Fibroblast of lung (primary cell): ENCODE measurements around the gene STC2.

ENCODE experiments used
- EZH2 ChIP-seq: IDR thresholded peaks from 2 replicates; pipeline ENCODE4 v1.5.1; 2012; ENCODE audit warnings: low read length, control low read depth, mild to moderate bottlenecking; ENCODE audit errors: missing control alignments
- TF ChIP-seq, protein P1 (sequence below), 2 donors: IDR thresholded peaks in 1 of 2; conservative IDR thresholded peaks in 1 of 2; 1 replicate in 1 of 2; 2 replicates in 1 of 2; pipeline ENCODE4 v1.5.1; 2011 to 2012; ENCODE audit warnings: low read length in 2 of 2, control low read depth in 1 of 2, inconsistent platforms in 1 of 2, low read depth in 1 of 2, mild to moderate bottlenecking in 1 of 2

DNA sequence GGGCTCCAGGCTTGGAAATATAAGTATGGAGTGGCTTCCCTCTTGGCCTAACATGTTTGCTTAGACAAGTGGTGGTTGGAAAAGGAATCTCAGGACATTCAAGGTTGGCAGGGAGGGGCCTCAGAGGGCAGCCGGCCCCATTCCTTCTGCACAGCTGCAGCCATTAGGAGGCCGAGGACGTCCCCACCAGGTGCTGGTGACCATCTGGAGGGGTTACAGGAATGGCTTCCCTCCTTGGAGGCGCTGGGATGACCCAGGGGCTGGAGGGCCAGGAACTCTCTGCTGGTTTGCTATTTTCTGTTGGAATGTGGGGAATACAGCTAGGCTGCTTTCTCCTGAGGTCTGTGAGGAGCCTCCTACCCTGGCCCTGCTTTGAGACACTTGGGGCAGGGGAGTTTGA, 18.5 kb downstream of the STC2 start:
- TF ChIP-seq, protein P1, sequence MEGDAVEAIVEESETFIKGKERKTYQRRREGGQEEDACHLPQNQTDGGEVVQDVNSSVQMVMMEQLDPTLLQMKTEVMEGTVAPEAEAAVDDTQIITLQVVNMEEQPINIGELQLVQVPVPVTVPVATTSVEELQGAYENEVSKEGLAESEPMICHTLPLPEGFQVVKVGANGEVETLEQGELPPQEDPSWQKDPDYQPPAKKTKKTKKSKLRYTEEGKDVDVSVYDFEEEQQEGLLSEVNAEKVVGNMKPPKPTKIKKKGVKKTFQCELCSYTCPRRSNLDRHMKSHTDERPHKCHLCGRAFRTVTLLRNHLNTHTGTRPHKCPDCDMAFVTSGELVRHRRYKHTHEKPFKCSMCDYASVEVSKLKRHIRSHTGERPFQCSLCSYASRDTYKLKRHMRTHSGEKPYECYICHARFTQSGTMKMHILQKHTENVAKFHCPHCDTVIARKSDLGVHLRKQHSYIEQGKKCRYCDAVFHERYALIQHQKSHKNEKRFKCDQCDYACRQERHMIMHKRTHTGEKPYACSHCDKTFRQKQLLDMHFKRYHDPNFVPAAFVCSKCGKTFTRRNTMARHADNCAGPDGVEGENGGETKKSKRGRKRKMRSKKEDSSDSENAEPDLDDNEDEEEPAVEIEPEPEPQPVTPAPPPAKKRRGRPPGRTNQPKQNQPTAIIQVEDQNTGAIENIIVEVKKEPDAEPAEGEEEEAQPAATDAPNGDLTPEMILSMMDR (conservative IDR thresholded peaks at IDR 0.05 in 1 of 2, IDR thresholded peaks at IDR 0.05 in 1 of 2; ENCODE audit: low read depth in 1 of 2, low read length in 2 of 2): no peak
- no peak for TF ChIP-seq EZH2
